ENCODE measurements around the gene PLCL1.

Gene PLCL1

DNA sequence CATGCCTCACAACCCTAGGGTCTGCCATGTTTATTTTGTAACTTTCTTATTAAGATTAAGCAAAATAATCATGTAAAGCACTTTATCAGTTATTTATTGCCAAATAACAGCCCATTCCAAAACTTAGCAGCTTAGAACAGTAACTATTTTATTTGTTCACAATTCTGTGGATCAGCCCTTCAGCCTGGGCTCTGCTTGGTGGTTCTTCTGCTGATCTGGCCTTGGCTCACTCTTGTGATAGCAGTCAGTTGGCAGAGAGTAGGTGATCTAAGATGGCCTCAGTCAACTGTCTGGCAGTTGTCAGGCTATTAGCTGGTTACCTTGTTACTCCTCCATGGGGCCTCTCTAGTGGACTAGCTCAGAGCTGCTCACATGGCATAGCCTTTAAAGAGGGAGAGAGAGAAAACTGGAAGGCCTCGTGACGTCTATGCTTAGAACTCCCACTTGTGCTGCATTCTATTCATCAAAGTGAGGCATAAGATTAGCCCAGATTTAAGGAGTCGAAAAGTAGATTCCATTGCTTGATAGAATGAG, 54.3 kb downstream of the PLCL1 start:
- no peak for DNase-seq

DNA sequence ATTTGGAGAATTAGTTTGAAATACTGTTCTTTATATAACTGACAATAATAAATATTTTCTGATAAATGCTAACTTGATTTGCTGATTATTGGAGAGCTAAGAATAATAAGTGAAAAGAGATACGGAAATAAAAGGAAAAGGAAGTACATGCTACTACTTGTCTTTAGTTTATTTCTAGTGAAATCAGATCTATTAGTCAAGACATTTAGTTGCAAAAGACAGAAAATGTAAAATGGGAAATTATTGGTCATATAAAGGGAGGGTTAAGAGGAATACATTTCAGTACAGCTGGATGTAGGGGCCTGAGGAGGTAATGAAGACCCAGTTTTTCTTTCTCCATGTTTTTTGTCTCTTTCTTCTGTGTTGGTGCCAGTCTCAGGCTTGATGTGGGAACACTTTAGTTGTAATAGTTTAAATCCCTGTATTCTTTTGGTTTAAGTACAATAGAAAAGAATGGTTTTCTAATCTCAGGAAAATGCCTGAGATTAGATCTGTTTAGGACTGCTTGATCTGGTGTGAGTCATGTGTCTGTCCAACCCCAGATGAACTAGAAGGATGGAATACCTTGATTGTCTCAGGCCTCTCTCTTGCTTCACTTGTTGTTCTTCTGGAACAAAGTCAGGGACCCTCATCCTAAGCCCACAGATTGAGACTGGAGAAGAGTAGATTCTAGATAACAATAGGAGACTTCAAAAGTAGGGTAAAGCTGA, 58.0 kb downstream of the PLCL1 start:
- DNase-seq = no peak

DNA sequence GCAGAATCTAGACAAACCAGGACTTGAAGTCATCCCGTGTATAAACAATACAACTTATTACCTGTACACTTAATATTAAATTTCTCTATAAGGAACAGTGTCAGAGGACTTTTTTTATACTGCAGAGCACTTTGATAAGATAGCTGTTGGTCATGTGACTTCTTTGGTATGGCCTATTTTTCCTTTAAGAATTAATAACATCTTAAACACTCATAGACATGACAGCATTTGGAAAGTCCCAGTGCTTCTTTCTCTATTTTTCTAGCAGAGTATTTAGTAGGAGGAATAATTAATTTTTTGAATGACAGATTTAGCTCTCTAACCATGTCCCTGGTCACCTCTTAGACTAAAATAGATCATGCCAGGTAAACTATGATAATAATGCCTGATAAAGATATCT, 59.4 kb downstream of the PLCL1 start:
- no peak for DNase-seq

DNA sequence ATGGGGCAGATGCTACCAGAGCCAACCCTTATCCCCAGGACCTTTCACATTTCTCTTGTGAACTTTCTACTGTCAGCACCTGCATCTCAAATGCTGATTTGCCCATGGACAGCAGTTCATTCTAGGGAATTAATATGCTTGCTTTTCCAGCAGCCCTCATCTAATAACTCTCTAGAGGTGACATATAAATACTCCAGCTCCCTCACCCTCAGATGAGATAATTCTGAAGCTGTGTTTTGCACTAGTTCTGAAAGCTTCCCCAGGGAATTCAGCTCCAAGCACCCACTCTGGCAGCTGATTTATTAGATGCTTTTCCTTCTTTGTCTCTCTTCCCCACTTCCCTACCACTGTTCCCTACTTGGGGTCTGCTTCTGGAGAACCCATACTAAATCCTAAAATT, 62.1 kb downstream of the PLCL1 start:
- DNase-seq = no peak

DNA sequence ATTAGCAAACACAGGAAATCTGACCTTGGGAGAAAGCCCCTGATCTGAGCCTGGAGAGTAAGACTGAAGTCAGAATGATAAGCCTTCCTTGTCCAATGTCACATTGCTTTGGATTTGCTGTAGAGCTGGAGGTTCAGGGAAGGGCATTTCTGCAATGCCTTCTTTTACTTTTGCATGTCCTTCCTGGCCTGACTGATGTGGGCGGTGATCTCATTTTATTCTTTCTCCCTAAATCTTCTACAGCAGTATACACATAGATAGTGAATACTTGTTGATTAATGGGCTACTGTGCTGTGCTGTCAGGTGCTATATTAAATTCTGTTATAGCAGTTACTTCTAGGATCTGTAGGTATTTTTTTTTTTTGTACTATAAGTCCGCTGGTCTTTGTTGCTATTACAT, 62.6 kb downstream of the PLCL1 start:
- DNase-seq = no peak

DNA sequence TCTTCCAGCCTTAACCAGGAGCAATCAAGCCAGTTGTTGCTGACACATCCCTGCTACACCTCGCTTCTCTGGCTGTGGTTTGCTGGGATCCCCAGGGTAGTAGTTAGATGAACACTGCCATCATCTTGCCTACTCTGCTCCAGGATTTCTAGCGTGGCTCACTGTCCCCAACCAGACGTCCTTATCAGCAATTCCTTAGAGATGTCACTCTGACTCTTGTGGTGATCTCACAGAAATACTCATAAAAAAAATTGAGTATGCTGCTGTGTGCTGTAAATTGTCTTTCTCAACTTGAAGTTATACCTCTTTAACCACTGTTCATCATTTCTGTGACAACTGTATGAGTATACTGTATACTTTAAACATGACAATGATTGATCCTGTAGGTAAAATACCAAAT, 63.2 kb downstream of the PLCL1 start:
- no peak for DNase-seq

DNA sequence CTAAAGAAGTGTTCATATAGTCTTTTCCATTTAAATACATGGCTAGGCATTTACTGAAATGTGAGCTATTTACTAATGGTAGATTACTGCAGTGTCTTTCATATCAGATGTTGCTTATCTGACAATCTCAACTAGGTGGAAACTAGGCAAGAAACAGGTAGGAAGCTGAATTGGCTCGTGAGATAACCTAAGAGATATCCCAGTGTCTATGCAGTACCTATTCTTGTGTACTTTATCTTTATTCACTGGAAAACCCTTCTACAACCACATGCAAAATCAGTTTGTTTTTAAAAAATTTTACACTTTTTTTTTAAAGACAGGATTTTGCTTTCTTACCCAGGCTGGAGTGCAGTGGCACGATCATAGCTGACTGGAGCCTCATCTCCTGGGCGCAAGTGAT, 63.8 kb downstream of the PLCL1 start:
- DNase-seq = no peak

DNA sequence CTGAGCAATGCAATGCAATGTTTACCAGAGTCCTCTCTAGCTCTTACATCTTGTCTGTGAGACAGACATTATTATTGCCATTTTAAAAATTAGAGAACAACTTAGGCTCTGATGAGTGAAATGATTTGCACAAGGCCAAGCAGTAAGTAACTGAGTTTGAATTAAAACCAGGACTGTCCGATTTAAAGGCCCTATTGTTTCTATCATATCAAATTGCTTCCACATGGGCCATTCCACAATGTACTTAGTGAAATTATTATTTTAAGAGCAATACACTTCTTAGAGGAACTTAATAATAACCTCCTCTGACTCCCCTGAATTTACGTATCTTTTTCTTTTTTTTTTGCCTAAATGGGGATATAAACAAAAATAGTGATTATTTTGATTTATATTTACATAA, 64.6 kb downstream of the PLCL1 start:
- DNase-seq = no peak

DNA sequence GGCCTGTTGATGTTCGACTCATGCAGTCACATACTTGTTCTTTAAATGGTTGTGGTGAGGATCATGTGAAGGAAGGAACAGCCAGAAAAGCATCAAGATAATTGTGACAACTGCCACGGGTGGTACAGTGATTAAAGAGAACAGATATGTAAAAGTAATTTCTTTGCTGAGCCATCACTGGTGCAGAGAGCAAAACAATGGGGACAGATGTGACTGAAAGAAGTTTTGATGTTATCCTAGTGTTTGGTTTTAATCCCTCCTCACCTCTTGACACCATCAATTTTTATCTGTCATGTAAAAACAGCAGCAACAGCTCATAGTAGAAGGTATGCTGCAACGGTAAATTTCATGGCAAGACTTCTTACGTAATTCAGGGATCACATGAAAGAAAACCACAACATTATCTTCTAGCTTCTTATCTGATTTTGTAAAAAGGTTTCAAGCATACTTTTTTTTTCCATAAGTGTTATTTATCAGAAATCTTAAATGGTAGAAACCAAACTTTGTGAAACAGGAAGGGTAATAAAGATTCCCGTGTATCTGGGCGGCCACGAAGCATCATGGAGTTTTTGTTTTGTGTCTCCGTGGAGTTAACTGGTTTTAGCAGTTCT, 65.2 kb downstream of the PLCL1 start:
- DNase-seq = no peak

DNA sequence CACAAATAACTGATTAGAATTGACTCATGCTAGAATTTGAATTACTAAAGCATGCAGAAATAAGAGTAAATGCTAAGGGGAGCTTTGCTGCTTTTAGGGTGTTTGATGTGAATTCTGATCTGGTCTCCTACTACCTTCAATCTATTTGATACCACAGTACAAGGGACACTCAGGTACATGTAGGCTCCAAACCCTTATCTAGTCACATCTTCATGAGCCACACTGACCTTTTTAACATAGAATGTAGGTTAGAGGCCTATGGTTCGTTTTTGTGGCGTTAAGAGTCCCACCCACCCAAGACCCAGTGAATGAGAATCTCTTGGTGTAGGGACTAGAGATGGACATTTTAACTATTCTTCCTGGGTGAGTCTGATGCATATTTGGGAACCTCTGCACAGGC, 65.7 kb downstream of the PLCL1 start:
- DNase-seq = no peak

DNA sequence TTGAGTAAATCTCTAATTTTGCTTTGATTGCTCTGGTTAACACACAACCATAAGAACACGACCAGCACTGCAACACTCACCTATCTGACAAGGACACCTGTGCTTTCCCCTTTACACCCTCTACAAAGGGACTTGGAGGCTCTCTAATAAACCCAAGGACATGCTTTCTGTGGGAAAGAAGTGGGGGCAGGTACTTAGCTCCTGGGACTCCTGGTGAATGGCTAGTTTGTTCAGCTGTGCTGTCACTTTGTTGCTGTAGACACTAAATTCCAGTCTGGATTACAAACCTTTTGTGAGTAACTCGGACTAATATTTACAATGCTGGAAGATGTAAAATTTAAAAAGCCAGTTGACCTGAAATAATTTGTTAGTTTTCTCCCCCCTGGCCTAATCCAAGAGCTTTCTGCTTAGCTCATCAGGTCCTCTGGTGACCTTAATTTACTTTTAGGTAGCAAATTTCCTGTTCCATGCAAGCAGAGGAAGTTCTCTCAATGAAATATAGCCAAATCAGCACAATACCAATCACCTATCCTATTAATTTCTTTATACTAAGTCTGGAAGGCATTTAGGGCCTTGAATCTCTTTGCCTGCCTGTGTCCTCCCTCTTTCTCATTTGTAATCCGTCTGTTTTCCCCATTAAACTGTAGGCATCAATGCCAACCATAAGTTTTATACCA, 67.5 kb downstream of the PLCL1 start:
- peak; percentile 62 for DNase-seq

DNA sequence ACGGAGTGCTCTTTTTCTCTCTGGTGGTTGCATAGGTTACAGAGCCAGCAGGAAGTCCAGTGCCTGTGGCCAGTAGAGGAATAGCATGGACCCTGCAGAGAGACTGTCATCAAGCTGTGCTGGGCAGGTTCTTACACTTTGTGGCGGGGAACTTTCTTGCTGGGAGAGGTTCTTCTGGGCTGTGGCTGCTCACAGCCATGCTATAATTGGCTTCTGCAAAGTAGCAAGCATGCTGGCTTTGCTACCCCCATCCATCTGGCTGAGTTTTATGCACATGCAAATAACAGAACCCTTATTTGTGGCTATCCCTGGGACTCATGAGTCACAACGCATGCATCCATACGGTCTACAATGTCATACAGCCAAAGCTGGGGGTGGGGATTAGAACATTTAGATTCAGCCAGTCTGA, 68.9 kb downstream of the PLCL1 start:
- peak; percentile 20 for DNase-seq

DNA sequence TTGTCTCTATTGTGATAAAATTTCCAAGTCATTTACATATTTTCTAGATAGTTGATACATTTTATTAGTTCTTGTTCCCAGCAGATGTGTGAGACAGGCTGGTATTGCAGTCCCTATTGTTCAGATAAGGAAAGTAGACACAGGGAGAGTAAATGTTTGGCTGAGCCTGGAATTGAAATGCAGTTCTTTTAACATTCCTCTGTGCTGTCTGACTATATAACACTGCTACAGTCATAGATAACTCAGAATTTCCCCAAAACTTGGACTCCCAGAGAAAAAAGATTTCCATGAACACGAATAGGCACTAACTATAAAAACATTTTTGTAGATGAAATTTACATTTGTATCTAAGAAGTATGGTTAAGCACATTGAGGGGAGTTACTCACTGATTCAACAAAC, 71.4 kb downstream of the PLCL1 start:
- DNase-seq = no peak

DNA sequence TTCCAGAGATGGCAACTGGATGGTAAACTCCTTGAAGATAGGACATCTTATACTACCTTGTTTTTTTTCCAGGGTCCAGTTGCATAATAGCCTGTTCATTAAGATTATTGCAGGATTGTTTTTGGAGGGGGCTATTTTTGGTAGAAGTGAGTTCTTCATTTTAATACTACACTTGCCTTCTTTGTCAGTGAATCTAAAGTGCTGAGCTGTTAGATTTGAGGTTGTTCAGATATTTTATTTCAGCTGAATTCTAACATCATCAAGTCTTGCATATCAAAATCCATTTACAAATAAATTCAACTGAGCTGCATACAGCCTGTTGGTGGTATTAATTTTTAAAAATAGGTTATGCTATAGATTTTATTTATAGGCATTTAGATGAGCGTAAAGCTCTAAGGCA, 72.1 kb downstream of the PLCL1 start:
- no peak for DNase-seq

DNA sequence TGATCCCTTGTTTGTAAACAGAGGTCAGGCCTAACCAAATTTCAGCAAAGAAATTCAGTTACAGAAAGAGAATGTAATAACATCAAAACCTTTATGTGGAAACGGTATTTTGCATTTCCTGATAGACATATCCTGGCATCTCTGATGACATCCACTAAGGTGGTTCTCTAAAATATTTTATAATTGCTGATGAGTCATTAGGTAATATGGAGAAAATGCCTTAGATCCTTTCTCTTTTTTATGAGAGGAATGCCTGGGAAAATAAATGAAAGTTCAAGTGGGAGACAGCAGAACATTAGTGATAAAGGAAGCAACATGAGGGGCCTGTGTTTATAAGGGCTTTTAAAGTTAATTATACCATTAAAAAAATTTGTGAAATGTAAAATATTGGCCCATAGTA, 72.6 kb downstream of the PLCL1 start:
- no peak for DNase-seq

DNA sequence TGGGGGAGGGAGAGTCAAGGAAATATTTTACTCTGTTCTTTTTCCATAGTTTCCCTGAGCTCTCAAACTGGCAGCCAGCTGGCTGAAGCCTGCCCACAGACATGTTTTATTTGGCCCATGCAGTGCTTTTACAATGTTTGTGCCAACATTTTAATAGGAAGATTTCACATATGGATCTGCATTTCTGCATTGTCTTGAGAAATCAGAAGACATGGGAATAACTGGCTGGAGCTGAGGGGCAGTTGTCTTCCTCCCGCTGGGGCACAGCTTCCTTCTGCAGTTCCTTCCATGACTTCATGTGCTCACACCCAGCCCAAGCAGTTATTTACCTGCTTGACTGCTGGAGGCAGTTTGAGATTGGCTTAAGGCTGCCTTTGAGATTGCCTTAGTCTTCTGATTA, 74.4 kb downstream of the PLCL1 start:
- no peak for DNase-seq

DNA sequence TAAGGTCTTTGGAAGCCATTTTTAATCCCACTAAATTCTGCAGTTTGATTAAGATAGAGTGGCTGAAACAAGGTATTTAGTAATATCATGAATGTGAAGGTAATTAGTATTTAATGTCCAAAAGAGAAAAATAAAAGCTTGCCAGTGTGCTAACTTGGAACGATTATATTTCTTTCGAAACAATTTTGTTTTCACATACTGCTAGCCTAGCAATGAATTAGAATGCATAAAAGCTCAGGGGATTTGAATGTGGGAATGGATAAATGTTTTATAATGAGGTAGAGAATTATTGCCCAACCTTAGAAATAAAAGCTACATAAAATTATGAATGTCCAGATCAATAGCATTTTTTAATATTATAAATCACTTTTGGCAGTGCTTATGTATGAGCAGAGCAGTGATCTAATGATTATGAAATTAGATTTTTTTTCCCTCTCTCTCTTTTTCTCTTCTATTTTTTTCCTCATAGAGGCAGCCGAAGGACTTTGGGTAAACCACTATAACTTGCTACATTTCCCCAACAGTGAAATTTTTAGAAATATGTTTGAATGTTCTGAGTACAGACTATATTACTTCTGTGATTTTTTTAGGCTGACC, 75.5 kb downstream of the PLCL1 start:
- no peak for DNase-seq

DNA sequence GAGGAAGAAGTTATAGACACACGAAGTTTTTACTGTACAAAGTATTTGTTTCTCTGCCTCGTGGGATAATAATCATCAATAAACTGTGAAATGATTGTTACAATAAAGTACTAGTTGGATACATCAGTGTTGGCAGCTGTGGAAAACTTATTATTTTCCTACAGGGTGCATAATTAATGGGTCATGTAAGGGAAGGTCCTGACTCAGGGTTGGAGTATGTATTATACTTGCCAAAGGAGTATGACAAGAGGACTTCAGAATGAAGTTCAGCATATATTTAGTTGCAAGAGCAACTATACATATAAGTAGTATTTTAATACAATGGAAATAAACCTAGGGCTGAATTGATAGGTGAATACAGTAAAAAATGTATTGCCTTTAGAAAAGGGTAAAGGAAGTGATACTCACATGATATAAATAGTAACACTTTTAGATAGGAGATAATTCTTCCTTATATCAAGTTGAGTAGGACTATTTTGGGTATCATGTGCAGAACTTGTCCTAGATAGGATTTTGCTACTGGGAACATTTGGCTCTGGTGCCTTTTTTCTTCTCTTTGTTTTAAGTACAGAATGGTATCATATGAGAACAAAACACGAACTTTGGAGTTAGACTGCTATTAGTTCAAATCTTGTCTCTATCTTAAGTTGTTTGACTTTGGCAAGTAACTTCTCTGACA, 79.1 kb downstream of the PLCL1 start:
- DNase-seq = no peak

DNA sequence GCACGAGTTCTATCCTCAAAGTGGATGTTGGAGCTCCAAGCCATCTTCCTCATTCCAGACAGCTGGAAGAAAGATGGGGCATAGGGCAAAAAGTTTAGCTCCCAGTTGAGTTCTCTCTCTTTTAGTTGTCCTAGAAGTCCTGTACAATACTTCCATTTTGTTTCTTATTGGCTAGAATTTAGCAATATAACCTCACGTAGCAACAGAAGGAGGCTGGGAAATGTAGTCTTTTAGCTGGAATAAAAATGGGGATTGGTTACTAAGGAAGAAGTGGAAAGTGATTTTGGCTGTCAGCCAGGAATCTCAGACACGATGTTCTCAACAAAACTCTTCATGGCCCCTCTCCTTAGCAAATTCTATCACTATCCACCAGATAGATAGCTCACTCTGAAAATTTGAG, 79.9 kb downstream of the PLCL1 start:
- DNase-seq = no peak

DNA sequence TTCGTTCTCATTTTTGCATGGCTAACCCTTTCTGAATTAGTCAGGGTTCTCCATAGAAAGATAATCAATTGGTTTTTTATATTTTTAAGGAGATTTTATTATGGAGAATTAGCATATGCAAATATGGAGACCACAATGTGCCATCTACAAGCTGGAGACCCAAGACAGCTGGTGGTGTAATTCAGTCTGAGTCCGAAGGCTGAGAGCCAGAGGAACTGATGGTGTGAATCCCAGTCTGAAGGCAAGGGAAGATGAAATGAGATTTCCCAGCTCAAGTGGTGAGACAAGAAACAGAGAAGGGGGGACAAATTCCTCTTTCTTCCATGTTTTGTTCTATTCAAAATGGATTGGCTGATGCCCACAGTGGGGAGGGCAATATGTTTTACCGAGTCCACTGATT, 80.7 kb downstream of the PLCL1 start:
- DNase-seq = no peak

DNA sequence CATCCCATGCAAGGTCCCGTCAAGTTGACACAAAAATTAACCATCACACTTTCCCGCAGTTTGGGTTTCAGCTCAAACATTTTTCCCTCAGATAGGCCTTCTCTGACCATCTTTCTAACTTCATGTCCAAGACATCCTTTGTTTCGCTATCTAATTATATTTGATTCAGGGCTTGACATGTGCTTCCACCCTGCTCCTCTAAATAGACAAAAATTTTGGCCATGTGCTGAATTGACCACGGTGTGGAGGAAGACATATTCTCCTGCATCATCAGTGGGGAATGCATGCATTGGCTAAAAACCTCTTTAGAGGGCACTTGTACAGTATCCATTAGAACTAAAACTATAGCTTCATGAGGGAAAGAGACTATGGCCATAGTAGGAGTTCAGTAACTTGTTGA, 81.2 kb downstream of the PLCL1 start:
- DNase-seq = no peak

DNA sequence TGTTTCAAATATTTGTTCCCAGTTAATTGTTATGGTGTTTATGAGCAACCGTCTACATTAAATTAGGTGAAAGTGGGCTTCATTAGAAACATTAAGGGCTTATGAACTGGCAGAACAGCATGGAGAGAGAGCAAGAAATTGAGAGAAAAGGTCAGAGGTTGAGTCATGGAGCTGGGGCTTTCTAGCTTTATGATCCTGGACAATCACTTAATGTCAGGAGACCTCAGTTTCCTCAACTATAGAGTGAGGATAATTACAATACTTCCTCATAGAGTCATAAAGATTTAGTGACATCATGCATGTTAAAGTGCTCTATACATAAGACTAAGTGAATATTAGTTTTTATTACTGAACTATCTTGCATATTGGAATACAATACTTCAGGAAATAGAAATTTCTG, 83.9 kb downstream of the PLCL1 start:
- DNase-seq = no peak

DNA sequence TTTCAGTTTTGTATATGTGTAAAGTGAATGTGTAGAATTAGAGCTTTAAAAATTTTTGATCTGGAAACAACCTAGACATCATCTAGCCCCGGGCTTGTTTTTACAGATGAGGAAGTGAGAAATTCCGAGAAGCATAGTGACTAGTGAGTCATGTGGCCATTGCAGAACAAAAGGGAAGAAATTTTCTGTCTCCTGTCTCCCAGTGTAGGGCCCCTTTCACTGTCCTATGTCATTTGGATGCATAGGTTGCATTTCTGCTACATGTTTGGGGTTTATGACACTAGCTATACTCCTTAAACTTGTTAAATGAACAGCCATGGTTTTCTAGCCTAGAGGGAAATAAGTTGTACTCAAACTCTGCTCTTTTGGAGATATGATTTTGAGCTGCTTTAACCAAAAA, 84.6 kb downstream of the PLCL1 start:
- DNase-seq = no peak

Measured in NCI-H146 (cell line).